Measurements from ENCODE around the gene MRPL52.
"Not testable (repeated sequence)": the region's sequence is repeated elsewhere in the genome, so short reads cannot be mapped to it uniquely, and the experiment has no call there.

MRPL52 gene

GRCh38 chr14:22841311-22841710, 11.6 kb downstream of the MRPL52 start:
- DNase-seq = no peak

GRCh38 chr14:22841769-22842168, 12.1 kb downstream of the MRPL52 start:
- no peak for DNase-seq

DNA sequence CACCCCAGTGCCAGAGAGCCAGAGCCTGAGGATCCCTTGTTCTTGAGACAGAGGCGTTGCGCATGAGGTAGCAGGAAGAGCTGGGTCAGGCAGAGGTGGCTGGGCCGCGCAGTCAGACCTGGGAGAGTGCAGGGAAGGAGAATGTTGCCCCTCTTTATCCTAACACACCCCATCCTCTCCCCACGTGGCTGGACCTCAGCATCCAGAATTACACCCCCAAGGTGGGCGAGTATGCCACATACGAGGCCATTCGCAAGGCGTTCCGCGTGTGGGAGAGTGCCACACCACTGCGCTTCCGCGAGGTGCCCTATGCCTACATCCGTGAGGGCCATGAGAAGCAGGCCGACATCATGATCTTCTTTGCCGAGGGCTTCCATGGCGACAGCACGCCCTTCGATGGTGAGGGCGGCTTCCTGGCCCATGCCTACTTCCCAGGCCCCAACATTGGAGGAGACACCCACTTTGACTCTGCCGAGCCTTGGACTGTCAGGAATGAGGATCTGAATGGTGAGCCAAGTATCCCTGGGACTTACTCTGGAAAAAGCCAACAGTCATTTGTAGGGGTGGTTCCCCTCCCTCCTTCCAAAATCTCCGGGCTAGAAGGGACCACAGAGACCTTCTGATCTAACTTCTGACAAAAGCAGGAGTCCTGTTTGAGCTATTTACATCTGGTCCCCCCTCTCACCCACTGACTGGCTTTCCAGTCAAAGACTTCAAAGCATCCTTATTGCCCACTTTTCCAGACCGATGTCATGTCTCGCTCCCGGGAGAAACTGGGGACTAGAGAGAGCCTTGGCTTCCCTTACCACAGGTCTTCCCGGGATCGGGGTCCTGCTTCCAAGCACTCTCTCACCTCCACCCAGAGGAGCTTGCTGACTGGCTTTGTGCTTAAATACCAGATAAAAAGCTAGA, 12.8 kb downstream of the MRPL52 start:
- no peak for DNase-seq

- DNase-seq = no peak
Measured at GRCh38 chr14:22843123-22843925, 13.6 kb downstream of the MRPL52 start.

- DNase-seq = no peak
Measured at GRCh38 chr14:22844221-22845102, 14.8 kb downstream of the MRPL52 start.

GRCh38 chr14:22845103-22845394, 15.4 kb downstream of the MRPL52 start:
- no peak for DNase-seq

DNA sequence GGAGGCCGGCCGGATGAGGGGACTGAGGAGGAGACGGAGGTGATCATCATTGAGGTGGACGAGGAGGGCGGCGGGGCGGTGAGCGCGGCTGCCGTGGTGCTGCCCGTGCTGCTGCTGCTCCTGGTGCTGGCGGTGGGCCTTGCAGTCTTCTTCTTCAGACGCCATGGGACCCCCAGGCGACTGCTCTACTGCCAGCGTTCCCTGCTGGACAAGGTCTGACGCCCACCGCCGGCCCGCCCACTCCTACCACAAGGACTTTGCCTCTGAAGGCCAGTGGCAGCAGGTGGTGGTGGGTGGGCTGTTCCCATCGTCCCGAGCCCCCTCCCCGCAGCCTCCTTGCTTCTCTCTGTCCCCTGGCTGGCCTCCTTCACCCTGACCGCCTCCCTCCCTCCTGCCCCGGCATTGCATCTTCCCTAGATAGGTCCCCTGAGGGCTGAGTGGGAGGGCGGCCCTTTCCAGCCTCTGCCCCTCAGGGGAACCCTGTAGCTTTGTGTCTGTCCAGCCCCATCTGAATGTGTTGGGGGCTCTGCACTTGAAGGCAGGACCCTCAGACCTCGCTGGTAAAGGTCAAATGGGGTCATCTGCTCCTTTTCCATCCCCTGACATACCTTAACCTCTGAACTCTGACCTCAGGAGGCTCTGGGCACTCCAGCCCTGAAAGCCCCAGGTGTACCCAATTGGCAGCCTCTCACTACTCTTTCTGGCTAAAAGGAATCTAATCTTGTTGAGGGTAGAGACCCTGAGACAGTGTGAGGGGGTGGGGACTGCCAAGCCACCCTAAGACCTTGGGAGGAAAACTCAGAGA, 16.3 kb downstream of the MRPL52 start:
- no peak for DNase-seq

DNA sequence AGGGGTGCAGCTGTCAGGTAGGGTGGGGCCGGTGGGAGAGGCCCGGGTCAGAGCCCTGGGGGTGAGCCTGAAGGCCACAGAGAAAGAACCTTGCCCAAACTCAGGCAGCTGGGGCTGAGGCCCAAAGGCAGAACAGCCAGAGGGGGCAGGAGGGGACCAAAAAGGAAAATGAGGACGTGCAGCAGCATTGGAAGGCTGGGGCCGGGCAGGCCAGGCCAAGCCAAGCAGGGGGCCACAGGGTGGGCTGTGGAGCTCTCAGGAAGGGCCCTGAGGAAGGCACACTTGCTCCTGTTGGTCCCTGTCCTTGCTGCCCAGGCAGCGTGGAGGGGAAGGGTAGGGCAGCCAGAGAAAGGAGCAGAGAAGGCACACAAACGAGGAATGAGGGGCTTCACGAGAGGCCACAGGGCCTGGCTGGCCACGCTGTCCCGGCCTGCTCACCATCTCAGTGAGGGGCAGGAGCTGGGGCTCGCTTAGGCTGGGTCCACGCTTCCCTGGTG, 17.2 kb downstream of the MRPL52 start:
- DNase-seq = no peak

- no peak for DNase-seq
Measured at GRCh38 chr14:22847661-22848341, 18.1 kb downstream of the MRPL52 start.

GRCh38 chr14:22848351-22849164, 18.9 kb downstream of the MRPL52 start:
- DNase-seq = peak; percentile 22

DNA sequence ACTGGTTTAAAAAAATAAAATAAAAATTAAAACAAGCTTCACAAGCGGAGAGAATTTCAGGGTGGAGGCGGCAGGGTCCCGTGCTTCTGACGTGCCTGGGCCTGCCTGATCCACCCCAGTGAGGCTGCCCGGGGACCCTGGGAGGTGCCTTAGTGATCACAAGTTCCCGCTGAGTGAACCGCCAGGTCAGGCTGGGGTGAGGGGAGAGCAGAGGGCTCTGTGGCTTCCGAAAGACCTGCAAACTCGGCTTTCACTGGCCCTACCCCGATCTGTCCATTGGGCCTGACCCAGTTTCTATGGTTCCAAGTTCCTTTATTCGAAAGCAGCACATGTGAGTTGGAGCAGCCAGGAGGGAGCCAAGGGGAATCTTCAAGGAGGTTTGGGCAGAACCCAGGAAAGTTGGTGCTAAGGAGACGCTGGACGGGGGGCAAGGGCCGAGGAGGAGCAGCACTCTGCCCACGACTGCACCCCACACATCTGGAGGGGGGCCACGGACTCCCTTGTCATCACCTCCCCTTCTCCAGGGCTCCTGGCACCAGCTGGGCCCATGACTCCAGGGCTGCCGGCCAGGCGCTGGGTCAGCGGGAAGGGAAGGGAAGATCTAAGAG, 19.6 kb downstream of the MRPL52 start:
- DNase-seq = no peak

GRCh38 chr14:22850944-22851764, 21.5 kb downstream of the MRPL52 start:
- DNase-seq = no peak

GRCh38 chr14:22852178-22852577, 22.5 kb downstream of the MRPL52 start:
- not testable (repeated sequence) for DNase-seq

GRCh38 chr14:22852599-22852939, 22.9 kb downstream of the MRPL52 start:
- no peak for DNase-seq

GRCh38 chr14:22852940-22853767, 23.5 kb downstream of the MRPL52 start:
- DNase-seq = peak; percentile 80

GRCh38 chr14:22854296-22854695, 24.6 kb downstream of the MRPL52 start:
- not testable (repeated sequence) for DNase-seq

DNA sequence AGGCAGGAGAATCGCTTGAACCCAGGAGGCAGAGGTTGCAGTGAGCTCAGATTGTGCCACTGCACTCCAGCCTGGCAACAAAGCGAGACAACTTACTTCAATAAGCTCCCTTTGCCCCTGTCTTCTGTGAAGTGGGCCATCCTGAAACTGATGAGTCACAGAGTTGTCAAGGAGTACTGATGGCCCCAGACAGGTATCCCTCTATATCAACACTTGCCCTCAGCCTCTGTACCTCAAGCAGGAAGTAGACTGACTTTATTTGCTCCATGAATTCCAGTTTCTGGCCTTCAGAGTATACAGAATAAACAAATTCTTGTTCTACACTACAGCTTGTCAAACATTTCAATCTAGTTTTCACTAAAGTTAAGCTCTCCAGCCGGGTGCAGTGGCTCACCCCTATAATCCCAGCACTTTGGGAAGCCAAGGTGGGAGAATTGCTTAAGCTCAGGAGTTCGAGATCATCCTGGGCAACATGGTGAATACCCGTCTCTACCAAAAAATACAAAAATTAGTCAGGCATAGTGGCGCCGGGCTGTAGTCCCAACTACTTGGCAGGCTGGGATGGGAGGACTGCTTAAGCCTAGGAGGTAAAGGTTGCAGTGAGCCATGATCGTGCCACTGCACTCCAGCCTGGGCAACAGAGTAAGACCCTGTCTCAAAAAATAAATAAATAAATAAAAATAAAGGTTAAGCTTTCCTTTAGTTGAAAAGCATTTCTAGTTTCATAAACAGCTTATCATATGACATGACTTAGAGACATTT, 25.5 kb downstream of the MRPL52 start:
- no peak for DNase-seq

GRCh38 chr14:22856428-22856827, 26.7 kb downstream of the MRPL52 start:
- DNase-seq = no peak

All from NCI-H1694 treated with DMSO at 0.1 percent for 48 hours (cell line).